HG03108 (cell line): Measurements from ENCODE around the gene PLCH2.
"Not testable (repeated sequence)": the region's sequence is repeated elsewhere in the genome, so short reads cannot be mapped to it uniquely, and the experiment has no call there.

Source experiments
- ATAC-seq: cut with Tn5 transposase; IDR thresholded peaks from one replicate; pipeline ENCODE4 v1.9.1; 2021; ENCODE audit warnings: moderate library complexity; ENCODE audit not compliant: unreplicated experiment

PLCH2 gene

DNA sequence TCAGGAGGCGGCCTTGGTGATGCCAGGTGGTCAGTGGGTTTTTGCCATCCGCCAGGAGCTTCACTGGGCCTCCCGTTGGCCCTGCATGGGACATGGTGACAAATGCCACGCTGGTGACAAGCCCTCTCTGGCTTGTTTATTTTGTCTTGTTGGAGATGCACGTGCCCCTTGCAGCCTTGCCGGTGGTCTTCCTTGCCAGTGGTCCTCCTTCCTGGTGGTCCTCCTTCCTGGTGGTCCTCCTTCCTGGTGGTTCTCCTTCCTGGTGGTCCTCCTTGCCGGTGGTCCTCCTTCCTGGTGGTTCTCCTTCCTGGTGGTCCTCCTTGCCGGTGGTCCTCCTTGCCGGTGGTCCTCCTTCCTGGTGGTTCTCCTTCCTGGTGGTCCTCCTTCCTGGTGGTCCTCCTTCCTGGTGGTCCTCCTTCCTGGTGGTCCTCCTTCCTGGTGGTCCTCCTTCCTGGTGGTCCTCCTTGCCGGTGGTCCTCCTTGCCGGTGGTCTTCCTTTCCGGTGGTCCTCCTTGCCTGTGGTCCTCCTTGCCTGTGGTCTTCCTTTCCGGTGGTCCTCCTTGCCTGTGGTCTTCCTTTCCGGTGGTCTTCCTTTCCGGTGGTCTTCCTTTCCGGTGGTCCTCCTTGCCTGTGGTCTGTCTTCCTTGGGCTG is 16.9 kb upstream of the PLCH2 start:
- ATAC-seq = not testable (repeated sequence)

DNA sequence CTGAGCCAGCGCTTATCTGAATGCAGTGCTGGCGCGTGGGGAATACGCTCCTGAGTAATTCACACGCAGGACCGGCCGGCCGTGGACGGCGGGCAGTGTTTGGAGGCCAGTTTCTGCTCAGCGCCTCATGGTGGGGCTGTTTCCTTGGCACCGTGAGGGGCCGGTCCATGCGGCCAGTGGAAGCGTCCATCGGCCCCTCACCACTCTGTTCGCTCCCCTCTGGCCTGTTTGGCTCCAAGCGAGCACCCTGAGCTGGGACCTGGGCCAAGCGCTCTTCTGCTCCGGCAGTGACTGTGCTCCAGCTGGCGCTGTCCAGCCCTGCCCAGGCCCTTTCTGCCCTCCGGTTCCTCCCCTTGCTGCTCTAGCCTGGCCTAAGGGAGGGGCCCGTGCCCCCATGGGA is 16.3 kb upstream of the PLCH2 start:
- ATAC-seq = no peak

DNA sequence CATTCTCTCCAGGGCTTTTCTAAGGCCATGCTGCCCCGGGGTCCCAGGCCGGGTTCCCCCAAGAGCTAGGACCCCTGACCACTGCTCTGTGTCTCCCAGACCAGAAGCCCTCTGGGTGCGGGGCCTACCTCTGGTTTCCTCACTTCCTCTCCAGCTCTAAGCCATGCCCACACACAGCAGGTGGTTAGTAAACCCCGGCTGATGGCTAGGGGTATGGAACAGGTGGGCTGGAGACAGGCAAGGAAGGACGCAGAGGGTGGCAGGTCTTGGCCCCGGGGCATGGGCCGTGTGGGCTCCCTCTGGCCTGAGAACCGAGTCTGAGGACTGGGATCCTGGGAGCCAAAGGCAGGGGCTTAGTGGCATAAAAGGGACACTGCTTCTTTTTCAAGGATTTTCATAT is 15.9 kb upstream of the PLCH2 start:
- ATAC-seq = no peak

DNA sequence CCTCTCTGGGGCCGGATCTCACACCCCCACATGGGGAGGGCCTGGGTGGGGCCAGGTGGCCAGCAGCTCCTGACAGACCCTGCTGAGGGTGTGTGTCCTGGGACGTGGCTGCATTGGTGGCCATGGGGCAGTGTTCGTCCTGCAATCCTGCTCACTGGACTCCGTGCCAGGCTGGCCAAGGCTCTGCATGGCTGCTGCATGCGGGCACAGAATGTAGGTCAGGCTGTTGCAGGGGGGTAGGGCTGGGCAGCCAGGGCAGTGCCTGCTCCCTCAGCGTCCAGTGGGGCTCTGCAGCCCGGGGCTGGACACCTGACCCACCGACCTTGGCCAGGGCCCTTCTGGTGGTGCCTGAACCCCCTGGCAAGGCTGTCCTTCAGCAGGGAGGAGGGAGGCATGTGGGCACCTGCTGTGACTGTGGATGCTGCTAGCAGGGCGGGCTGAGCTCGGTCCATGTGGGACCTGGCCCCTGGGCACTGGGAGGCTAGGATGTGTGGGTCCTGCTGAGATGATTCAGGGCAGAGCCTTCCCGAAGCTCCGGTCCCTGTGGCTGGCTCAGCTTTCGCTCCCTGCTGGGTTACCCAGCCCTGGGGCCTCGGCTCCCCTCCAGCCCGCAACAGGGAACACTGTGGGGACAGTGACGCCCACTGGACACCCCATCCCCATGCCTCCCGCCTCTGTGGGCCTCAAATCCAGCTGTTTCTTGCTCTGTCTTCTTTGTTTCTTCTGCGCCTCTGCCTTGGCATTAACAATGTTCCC is 14.9 kb upstream of the PLCH2 start:
- no peak for ATAC-seq

DNA sequence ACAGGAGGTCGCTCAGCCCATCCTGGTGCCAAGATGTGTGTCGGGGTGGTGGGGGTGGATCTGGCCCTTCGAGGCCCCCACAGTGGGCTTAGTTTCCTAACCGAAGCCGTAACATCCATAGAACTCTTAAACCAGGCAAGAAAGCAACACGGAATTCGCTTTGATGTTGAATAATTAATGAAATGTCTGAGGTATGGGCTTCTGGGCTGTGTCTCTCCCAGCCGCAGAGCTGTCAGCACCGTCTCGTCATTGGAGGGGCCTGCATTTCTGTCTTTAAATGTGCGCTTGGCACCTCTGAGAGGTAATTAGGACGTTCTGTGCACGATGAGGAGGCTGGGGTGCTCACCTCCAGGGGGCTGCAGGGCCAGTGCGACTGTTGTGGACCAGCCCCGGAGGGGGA is 13.3 kb upstream of the PLCH2 start:
- no peak for ATAC-seq

DNA sequence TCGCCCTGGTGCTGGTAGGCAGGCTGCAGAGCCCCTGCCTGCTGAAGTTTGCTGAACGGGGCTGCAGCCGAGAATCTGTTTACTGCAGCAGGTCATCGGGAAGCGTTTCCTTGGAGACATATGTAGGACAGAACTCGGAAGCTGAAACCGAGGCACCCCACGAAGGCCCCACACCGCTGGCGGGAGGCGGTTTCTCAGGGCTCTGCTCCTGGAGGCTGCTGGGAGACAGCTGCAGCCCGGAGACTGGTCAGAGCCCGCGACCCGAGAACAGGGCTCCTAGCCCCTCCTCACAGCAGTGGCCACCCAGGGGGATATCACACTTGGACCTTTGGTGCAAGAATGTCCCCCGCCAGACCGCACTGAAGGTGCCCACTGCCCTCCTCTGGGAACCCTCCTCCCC is 12.7 kb upstream of the PLCH2 start:
- no peak for ATAC-seq

DNA sequence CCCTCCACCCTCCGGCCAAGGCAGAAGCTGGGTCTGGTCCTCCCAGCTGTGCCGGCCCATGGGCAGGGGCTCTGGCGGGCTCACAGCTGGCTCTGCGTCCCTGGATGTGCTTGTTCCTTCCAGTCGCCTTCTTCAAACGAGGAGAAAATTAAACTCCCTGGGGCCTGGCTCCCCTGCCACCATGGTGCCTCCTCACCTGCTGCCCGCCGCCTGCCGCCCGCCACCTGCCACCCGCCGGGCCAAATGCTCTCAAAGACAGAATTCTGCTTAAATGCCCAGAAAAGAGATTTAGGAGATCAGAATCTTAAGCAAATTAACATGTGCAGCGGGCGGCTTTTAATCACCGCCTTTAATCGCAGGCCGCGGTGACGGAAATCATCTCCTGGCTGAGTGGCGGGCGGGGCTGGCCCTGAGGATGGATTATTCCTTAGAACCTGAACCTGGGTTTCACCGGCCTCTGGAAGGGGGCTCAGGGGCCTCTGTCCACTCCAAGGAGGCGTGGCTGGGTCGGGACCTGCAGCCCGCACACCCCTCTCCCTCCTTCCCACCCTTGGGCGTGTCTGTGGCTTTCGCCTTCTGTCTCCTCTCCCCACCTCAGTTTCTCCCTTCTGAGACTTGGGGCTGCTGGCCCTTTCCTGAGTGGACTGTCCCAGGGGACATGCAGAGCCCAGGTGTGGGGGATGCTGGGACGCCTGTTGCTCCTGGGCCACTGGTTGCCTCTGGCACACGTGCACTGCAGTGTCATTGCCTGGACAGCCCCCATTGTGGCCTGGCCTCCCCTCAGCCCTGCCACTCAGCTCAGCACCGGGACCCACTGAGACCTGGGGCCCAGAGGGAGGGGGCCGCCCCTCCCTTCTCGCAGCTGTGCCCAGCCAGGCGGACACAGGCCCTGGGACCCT is 10.5 kb upstream of the PLCH2 start:
- no peak for ATAC-seq

DNA sequence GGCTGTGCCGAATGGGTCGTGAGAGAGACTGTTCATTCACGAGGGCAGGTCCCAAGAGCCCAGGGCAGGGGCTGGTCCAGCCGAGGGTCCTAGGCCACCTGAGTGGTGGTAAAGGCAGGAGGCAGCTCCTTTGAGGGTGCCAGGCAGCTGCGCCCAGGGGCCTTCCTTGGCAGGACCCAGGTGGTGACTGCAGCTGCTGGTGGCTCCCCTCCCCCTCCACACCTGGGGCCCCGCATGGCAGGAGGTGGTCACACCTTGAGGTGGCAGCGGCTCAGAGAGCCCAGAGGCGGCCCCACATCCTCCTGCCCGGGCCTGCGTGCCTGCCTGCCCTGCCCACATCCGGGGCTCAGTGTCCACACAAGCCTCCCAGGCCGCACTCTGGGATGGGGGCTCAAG is 9.8 kb upstream of the PLCH2 start:
- no peak for ATAC-seq

DNA sequence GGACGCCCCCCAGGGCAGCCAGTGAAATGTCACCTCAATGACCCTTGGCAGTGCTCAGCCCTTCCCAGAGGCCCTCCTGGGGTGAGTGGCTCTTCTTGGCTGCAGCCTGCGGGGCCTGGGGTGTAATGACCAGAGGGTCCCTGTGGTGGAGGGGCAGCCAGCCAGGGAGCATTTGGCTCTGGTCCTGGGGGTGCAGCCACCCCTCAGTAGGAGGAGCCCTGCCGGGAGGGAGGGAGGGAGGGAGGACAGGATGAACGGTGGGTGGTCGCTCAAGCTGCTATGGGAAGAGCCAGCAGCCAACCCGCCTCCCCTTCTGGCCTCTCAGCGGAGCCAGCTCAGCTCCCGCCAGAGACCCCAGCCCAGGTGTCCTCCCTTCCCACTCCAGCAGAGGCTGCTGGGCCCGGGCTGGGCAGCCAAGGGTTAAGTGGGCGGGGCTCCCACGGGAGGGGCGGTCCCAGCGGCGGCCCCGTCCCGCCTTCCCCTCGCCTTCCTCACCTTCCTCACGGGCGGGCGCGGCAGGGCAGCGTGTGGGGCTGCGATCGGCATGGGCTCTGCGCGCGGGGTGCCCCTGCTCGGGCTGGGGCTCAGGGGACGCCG is 9.0 kb upstream of the PLCH2 start:
- ATAC-seq = no peak

DNA sequence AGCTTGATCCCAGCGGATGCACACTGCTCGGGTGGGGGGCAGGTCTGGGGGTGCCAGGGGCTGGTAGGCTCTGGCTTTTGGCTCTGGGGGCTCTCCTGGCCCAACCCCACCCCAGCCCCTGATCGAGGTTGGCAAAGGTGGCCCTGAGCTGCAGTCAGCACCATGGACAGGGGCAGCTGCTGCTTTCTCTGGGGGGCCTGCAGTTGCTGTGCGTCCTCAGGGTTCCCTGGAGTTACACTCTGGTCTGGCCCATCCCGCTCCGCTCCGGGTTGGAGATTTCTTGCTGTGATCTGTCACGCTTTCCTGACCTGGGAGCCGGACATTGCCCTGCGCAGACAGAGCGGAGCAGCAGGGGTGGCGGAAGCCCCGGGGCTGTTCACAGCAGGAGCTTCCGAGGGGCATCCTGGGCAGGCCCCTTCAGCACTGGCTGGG is 8.0 kb upstream of the PLCH2 start:
- no peak for ATAC-seq

DNA sequence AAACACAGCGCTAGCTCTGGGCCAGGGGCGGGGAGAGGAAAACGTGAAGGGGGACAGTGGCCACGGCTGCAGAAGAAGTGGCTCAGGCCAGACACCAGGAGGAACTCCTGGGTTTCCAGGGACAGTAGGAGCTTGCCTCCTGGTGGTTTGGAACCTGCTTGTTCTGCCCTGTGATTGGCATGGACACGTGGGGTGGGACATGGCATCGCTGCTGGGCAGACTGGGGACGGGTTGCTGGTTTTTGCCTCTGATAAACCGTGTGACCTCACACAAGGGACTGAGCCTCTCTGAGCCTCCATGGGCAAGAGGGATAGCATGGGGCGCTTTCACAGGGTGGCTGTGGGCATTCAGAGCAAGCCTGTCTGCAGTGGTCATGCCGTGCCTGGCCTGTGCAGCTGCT is 7.5 kb upstream of the PLCH2 start:
- ATAC-seq = no peak

DNA sequence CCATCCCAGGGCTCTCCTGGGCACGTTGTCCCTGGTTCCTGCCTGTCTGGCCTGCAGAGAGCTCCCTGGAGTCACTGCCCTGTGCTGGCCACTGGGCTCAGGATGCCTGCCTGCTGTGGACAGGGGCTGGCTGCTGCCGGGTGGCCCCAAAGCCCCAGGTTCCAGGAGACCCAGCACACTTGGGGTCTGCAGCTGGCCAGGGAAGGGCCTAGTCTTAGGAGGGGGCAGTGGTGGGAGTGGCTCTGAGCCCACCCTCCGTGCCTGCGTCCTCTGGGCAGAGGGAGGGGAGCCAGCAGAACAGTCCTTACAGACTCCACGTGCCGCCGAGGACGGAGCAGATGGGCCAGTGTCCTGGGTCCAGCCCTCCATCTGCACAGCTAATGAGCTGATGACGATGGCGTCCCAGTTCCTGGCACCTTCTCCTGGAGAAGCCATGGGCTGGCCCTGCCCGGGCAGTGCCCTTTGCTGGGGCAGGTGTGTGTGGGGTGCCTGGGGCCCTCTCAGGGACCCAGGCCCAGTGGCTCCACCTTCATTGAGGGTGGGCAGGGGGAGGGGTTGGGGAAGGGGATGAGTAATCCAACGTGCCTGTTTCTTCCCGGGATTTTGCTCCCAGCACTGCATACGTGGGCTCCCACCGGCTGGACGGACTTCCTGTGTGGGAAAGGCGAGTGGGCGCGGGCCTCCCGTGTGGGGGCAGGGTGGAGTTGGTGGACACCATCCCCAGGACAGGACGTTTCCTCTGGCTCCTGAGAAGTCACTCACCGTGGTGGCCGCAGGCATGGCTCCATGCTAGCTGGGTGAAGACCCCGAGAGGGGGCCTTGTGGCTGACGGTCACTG is 6.8 kb upstream of the PLCH2 start:
- ATAC-seq = no peak

DNA sequence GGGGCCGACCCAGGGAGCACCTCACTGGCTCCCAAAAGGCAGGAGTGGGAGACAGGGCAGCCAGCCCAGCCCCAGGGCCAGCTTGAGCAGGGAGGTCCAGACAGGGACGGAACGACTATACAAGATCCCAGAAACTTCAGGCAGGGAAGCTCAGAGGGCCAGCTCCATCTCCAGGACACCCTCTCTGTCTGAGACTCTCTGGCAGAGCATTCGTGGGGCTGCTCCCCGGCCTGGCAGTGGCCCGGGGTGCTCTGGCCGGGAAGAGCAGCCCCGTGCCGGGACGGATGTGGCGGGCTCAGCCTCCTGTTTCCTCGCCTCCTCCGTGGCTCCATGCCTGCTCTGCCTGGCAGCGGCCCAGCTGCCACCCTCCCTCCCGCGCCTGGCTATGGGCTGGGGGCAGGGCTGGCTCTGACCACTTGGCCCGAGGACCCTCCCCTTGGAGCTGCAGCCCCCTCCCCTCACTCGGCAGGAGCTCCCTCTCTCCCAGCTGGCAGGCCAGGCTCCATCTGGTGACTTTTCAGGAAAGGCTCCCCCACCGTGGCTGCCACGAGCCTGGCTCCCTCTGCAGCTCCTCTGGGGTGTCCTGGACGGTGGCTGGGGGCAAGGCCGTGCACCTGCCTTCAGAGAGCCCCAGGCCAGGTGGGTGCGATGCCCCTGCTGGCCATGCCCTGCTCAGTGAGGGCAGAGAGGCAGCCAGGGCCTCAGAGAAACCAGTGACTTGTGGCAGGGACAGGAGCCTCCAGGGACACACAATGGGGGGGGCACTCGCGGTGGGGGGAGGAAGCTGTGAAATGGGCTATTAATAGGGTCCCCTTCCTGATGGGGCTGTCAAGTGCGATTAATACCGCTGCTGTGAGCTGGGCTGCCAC is 5.6 kb upstream of the PLCH2 start:
- ATAC-seq = no peak

DNA sequence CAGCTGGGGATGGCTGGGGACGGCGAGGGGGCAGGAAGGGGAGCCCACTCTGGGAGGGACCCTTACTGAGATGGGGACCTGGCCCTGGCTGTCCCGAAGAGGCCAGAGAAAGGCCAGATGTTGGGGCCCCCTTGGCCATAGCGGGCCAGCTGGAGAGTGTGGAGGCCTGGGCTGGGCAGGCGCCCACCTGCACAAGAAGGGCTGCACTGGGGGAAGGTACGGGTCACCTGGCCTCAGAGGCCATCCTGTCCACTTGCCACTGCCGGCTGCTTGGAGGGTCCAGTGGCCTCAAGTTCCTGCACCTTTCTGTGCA is 5.0 kb upstream of the PLCH2 start:
- no peak for ATAC-seq

DNA sequence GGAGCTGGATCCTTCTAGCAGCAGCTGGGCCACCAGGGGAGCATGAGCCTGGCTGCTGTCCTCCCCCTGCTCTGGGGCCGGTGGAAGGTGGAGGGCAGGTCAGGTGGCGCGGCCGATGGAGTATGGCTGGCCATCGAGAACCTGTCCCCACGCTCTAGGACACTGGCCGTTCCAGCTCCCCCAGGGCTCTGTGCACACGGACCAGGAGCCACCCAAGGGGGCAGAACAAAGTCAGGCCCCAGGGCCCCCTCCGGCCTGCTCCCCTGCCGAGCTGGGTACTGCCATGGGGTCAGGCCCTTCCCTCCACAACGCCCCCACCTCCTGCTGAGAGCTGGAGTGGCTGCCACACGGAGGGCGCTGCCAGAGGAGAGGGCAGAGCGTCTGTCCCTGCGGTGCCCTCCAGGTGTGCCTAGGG is 4.5 kb upstream of the PLCH2 start:
- no peak for ATAC-seq

DNA sequence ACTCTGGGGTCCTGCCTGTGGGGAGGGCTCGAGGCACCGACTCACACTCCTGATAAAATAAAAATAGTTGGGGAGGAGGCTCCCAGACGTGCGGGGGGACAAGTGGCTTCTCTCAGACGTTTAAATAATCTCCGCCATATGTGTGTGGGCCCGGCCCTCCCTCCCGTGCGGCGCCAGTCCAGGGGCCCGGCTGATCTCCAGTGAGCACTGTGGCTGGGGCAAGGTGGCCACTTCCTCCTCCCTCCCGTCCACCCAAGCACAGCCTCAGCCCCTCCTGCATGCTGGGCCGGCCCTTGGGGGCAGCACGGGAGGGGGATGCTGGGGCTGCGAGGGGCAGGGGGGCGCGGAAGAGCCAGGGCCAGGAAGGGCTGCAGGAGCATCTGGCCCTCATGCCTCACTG is 4.0 kb upstream of the PLCH2 start:
- no peak for ATAC-seq

DNA sequence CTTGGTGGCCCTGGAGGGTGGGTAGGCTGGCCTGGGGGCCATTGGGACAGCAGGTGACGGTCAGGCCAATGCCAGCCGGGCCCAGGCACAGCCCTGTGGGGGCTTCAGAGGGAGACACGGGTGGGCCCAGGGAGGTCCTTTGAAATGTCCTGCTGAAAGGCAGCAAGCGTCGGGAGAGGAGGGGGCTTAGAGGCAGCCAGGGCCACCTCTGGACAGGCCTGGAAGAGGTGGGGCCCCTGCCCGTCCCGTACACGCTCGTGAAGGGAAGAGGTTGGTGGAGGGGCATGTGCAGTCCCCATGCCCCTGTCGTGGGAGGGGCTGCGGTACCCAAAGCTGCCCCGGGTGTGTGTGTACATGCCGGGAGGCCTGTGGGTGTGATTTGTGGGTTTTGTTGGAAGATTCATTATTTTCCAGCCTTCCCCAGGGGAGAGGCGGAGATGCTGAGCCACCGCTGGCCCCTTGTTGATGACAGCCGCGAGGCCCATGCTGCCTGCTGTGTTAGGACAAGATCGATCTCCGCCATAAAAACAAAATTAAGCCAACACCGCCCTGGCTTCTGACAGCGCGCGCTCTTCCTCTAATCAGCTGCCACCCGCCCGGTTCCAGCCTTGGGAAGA is 3.4 kb upstream of the PLCH2 start:
- no peak for ATAC-seq

DNA sequence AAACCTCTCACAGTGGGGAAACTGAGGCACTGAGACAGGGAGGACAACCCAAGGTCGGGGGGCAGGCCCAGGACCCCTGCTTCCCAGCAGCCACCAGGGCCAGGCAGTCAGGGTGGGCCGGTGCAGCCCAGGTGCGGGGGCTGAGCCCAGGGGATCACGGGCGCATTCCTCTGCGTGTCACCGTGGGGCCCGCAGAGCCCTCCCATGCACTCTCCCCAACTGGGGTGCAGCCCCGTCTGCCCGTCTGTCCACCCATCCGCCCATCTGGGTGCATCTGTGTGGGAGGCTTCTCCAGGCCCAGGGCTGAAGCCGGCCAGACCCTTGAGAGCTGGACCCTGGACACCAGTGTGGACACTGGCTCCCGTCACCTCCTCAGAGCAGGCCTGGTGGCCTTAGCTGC is 2.9 kb upstream of the PLCH2 start:
- ATAC-seq = no peak

DNA sequence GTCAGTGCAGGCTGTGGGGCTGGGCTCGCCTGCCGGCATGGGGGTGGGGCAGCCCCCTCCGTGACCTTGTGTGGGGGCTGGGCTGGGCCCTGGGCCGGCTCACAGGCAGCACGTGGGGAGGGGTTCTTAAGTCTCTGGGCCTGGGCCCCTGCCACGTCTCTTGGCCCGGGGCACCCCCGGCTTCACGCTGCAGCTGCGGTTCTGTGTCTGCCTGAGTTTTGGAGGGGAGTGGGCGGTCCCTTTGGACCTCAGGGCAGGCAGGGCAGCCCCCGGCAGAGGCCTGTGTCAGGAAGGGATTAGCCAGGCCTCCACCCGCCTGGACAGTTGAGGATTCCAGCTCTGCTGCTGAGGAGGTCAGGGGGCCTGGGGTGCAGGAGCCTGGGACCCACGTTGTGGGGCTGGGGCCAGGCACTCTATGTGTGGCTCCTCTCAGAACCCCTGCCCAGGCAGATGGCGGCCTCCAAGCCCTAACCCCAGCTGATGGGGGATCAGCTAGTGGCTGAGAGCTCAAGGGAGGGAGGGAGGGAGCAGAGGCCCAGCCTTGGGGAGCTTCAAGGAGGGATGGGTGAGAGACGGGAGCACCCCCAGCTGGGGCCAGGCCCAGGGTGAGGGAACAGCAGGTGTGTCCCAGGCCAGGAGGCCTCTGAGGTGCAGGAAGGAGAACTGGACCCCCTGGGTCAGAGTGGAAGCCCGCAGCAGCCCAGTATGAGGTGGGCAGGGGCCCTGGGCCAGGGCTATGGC is 1.8 kb upstream of the PLCH2 start:
- no peak for ATAC-seq
